H4 (cell line): ENCODE results near the gene ANXA3. TPM values are rescaled to one million over a fixed set of nuclear protein-coding genes. Genes with fewer than 3 reads are reported as not detected.
A peak's percentile ranks its signal among the peaks of the same experiment; 100 is the strongest.
"Not testable (repeated sequence)": the region's sequence is repeated elsewhere in the genome, so short reads cannot be mapped to it uniquely, and the experiment has no call there.

Experiments
- DNase-seq: peaks from one replicate; pipeline ENCODE4 v3.0.0-alpha.2; 2015; ENCODE audit warnings: low spot score
- total RNA-seq: library from RNA; depleted of rRNA; stranded (reverse); fragments of >200 nt; shearing (Covaris generic); gene quantifications from 2 replicates; pipeline ENCODE4 v1.2.3, GENCODE V29; 2014; rRNA removed

The ANXA3 gene
- total RNA-seq: 0.35 TPM in 1 of 2 replicates, not detected in the other

- no peak for DNase-seq
These were observed at the start of gene ANXA3 for GRCh38 chr4:78551420-78552351. Gene ANXA3, plus strand, starts transcription at chr4:78551770. Its CDS starts 2,704 bp downstream, at chr4:78554474.

- not testable (repeated sequence) for DNase-seq
These were observed 45.3 kb upstream of the ANXA3 start for GRCh38 chr4:78506260-78506659.

- no peak for DNase-seq
These were observed 42.5 kb upstream of the ANXA3 start for GRCh38 chr4:78509043-78509442.

- no peak for DNase-seq
These were observed 41.5 kb upstream of the ANXA3 start for GRCh38 chr4:78510108-78510507.

GRCh38 chr4:78510681-78511080, 40.9 kb upstream of the ANXA3 start:
- DNase-seq: no peak

- DNase-seq: no peak
These were observed 39.1 kb upstream of the ANXA3 start for GRCh38 chr4:78512357-78512920.

- no peak for DNase-seq
These were observed 38.1 kb upstream of the ANXA3 start for GRCh38 chr4:78513411-78513975.

GRCh38 chr4:78517050-78517652, 34.4 kb upstream of the ANXA3 start:
- peak; percentile 26 for DNase-seq

- no peak for DNase-seq
These were observed 33.0 kb upstream of the ANXA3 start for GRCh38 chr4:78518561-78518960.

GRCh38 chr4:78519962-78520361, 31.6 kb upstream of the ANXA3 start:
- DNase-seq: no peak

GRCh38 chr4:78520808-78521226, 30.8 kb upstream of the ANXA3 start:
- DNase-seq: peak; percentile 80

- DNase-seq: no peak
These were observed 27.6 kb upstream of the ANXA3 start for GRCh38 chr4:78524009-78524408.

- no peak for DNase-seq
These were observed 26.0 kb upstream of the ANXA3 start for GRCh38 chr4:78525559-78525958.

GRCh38 chr4:78527103-78527502, 24.5 kb upstream of the ANXA3 start:
- DNase-seq: no peak

- DNase-seq: no peak
These were observed 24.0 kb upstream of the ANXA3 start for GRCh38 chr4:78527555-78527954.

GRCh38 chr4:78528327-78528726, 23.2 kb upstream of the ANXA3 start:
- DNase-seq: no peak

- no peak for DNase-seq
These were observed 21.9 kb upstream of the ANXA3 start for GRCh38 chr4:78529569-78530209.

GRCh38 chr4:78532046-78532445, 19.5 kb upstream of the ANXA3 start:
- no peak for DNase-seq

- DNase-seq: no peak
These were observed 17.7 kb upstream of the ANXA3 start for GRCh38 chr4:78533854-78534253.

- peak; percentile 38 for DNase-seq
These were observed 17.1 kb upstream of the ANXA3 start for GRCh38 chr4:78534286-78534955.

- no peak for DNase-seq
These were observed 9.2 kb upstream of the ANXA3 start for GRCh38 chr4:78542373-78542772.
